Fibroblast of villous mesenchyme (primary cell): ENCODE data around the gene RTKN2. TPM values are rescaled to one million over a fixed set of nuclear protein-coding genes. Genes with fewer than 3 reads are reported as not detected.

Source experiments
- DNase-seq: peaks from one replicate; pipeline ENCODE4 v3.0.0-alpha.2; 2010; ENCODE audit warnings: low read depth
- H3K4me3 ChIP-seq: 2 replicates; pipeline ENCODE4 v1.5.1; 2011; ENCODE audit warnings: low read depth, mild to moderate bottlenecking, low read length
- total RNA-seq: library from RNA; depleted of rRNA; stranded (reverse); fragments of >200 nt; gene quantifications from 2 replicates; pipeline ENCODE4 v1.2.3, GENCODE V29; 2012
- TF ChIP-seq, protein P1 (sequence below): IDR thresholded peaks from 2 replicates; pipeline ENCODE4 v1.5.1; 2012; ENCODE audit warnings: low read depth, mild to moderate bottlenecking, low read length; ENCODE audit not compliant: insufficient read depth

Gene RTKN2
- total RNA-seq, 1 donor = 15.1 TPM

DNA sequence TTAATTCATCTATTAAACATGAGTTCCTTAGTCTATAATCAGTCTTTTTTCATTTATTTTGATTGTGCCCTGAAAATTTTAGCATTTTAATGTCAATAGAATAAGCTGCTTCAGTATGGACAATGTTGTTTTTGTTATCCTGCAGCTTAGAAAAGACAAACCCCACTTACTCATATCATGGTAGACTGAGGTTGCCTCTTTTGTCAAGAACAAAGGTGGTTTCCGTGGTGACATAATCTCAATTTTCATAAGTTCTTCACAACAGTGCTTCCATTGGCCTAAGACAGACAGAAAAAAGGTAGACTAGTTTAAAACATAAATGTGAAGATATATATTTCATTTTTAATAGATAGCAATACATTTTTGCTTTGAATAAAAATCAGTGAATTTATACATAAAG is 69.1 kb downstream of the RTKN2 start:
- DNase-seq = no peak
- TF ChIP-seq, protein P1, sequence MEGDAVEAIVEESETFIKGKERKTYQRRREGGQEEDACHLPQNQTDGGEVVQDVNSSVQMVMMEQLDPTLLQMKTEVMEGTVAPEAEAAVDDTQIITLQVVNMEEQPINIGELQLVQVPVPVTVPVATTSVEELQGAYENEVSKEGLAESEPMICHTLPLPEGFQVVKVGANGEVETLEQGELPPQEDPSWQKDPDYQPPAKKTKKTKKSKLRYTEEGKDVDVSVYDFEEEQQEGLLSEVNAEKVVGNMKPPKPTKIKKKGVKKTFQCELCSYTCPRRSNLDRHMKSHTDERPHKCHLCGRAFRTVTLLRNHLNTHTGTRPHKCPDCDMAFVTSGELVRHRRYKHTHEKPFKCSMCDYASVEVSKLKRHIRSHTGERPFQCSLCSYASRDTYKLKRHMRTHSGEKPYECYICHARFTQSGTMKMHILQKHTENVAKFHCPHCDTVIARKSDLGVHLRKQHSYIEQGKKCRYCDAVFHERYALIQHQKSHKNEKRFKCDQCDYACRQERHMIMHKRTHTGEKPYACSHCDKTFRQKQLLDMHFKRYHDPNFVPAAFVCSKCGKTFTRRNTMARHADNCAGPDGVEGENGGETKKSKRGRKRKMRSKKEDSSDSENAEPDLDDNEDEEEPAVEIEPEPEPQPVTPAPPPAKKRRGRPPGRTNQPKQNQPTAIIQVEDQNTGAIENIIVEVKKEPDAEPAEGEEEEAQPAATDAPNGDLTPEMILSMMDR = no peak
- no peak overlapping the region for H3K4me3 ChIP-seq

DNA sequence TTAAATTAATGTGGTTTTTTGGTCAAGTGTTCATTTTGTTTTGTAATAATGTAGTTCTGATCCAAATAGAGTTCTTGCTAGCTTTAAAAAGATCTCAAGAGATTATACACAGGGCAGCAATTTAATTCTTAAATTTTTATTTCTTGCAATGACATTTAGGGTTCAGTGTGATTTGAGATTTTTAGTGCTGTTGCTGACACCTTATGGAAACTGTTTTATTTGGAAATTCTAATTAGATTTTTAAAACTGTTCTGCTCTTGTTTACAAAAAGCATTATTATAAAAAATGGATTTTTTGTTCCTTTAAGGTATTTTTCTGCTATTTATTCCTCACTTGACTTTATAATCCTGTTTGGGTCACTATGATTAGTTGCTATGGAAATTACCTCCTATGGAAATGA is 72.1 kb downstream of the RTKN2 start:
- TF ChIP-seq, protein P1 = no peak
- H3K4me3 ChIP-seq = no peak overlapping the region
- no peak for DNase-seq

DNA sequence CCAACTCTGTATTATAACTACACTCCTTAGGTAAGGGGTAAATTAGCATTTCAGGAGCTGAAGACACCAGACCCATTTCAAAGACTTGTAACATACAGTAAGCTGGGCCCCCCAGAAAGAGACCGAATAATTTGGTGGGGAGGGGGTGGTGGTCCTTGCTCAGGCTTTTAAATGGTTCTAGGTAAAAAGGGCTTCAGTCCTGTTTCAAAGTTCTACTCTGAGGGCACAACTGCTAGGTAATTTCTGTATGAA is 73.0 kb downstream of the RTKN2 start:
- no peak for DNase-seq
- no peak overlapping the region for H3K4me3 ChIP-seq
- TF ChIP-seq, protein P1 = no peak

DNA sequence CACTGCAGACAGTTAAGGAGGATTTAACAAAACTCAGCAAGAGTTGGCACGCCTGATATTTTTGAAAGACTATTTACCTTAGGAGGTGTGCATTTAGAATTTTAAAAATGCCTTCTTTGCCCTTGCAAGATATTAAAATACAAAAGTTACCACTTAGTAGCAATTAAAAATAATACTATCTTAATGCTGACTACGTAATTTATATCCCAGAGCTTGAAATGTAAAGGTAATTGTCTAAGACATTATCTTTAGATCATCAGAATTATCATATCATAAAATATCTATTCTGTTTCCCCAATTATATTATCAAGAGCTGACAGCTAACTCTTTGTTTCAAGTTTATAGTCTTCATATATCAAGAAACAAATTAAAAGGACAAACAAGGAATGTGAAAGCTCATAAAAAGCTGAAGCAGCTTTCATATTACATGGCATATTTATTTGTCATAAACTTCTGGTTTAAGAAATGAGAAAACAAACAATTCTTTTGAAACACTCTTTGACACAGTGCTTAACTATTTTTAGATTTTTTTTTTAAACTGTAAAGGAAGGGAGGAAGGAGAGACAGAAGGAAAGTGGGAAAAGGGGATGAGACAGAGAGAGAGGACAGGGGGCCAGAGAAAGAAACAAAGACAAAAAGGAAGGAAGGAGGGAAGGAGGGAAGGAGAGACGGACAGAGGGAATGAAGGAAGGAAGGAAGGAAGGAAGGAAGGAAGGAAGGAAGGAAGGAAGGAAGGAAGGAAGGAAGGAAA is 73.5 kb downstream of the RTKN2 start:
- H3K4me3 ChIP-seq = no peak overlapping the region
- DNase-seq = peak; percentile 38
- TF ChIP-seq, protein P1 = no peak

DNA sequence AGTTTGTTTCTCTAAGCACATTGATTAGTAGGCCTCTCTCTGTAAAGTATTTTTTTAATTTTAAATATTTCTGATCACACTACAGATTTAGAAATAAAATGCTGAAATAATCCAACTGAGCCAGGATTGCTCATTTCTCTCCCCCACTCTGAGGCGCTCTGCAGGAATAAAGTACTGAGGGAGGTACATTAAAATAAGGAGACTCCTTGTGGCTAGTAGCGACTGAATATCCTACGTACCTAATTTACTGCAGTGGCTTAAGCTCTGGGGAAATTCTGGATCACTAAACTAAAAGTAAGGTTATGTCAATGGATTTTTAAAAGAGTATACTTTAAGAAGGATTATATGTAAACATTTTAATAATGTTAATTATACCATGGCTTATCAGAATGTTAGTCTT is 75.2 kb downstream of the RTKN2 start:
- TF ChIP-seq, protein P1 = no peak
- no peak for DNase-seq
- no peak overlapping the region for H3K4me3 ChIP-seq

DNA sequence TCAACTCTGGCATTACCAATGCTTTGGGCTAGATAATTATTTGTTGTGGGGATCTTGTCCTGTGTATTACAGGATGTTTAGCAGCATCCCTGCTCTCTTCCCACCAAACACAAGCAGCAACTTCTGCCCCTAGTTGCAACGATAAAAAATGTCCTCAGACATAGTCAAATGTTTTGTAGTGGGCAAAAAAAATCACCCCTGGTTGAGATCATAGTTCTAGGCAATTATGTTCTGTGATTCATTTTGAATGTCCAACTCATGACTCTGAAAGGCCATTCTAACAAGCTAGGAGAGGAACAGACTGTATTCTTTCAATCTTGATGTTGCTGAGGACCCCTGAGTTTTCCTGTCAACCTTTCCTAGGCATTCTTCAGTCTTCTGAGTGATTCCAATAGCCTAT is 79.5 kb downstream of the RTKN2 start:
- DNase-seq = no peak
- H3K4me3 ChIP-seq = no peak overlapping the region
- TF ChIP-seq, protein P1 = no peak

DNA sequence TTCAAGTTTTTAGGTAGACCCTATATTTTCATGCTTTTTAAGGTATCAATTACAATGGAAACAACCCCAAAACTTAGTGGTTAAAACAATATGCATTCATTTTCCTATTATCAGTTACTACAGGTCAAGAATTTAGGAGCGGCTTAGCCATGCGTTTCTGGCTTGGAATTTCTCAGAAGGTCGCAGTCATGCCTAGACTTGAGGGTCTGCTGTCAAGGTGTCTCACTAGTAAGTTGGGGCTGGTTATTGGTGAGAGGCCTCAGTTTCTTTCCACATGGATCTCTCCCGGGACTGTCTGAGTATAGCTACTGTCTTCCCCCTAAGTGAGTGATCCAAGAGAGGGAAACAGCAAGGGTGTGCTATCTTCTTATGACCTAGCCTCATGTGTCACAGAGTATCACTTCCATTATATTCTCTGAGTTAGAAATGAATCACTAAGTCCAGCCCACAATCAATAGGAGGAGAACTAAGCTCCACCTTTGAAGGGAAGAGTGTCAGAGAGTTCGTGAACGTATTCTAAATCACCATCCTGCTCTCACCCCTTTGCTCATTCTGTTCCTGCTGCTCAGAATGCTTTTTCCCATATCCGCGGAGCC is 80.5 kb downstream of the RTKN2 start:
- no peak for DNase-seq
- no peak overlapping the region for H3K4me3 ChIP-seq
- TF ChIP-seq, protein P1 = no peak
